SJSA1 (cell line): ENCODE results near the gene RUNX3. TPM values are rescaled to one million over a fixed set of nuclear protein-coding genes. Genes with fewer than 3 reads are reported as not detected.

Experiments used
- DNase-seq, 2 experiments: peaks; one replicate each; pipeline ENCODE4 v3.0.0-alpha.2; 2015 to 2020; ENCODE audit warnings: low spot score in 2 of 2, low read depth in 1 of 2
- H3K27ac ChIP-seq: fragments of 250-450 bp; sonication (Bioruptor Pico); 2 replicates; pipeline ENCODE4 v1.5.1; 2020; ENCODE audit warnings: mild to moderate bottlenecking, moderate library complexity
- H3K27me3 ChIP-seq: fragments of 250-450 bp; sonication (Bioruptor Pico); replicated peaks from 2 replicates; pipeline ENCODE4 v1.5.1; 2020; ENCODE audit warnings: mild to moderate bottlenecking, moderate library complexity
- H3K36me3 ChIP-seq: fragments of 250-450 bp; sonication (Bioruptor Pico); 2 replicates; pipeline ENCODE4 v1.5.1; 2020; ENCODE audit warnings: mild to moderate bottlenecking
- H3K4me1 ChIP-seq: fragments of 250-450 bp; sonication (Bioruptor Pico); replicated peaks from 2 replicates; pipeline ENCODE4 v1.6.1; 2021; ENCODE audit warnings: mild to moderate bottlenecking
- H3K4me3 ChIP-seq: fragments of 250-450 bp; sonication (Bioruptor Pico); 2 replicates; pipeline ENCODE4 v1.5.1; 2020; ENCODE audit warnings: mild to moderate bottlenecking
- H3K9me3 ChIP-seq: fragments of 250-450 bp; sonication (Bioruptor Pico); replicated peaks from 2 replicates; pipeline ENCODE4 v1.5.1; 2020; ENCODE audit warnings: mild to moderate bottlenecking
- total RNA-seq: library from RNA; depleted of rRNA; stranded (reverse); fragments of >200 nt; shearing (Covaris generic); gene quantifications from 2 replicates; pipeline ENCODE4 v1.2.3, GENCODE V29; 2014

The RUNX3 gene
- total RNA-seq, 1 experiment from 2014 or later, result 8.8 TPM

DNA sequence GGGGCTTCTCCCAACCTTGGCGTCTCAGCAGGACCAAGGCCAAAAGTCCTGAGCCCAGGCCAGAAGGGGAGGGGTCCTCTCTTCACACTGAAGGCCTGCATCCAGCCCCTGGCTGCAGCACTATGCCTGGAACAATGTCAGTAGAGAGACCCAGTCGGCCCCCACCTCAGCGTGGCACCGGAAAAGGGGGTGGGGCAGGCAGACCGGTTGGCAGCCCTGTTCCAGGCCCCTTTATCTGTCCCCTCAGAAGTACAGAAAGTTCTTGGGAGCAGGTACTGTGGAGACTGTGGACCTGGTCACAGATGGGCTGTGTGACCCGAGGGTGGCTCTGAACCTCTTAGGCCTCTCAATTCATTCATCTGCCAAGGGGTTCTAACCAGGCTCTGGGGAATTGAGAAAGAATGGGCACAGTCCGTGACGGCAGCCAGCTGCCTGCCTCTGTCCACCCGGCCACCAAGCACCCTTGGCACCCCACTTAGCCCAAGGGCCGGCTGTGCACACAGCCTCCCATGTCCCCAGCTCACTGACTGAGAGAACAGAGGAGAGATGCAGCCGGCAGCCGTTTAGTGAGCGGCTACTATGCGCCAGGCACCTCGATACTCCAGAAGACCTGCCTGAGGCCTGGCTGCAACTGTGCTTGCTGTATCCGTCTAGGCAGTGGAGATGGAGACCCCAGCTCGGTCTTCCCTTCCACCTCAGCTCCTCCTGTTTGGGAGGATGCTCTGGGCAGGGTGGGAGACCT lies 23.9 kb downstream of the RUNX3 start:
- no peaks in the 10 kb centered on the region for H3K9me3 ChIP-seq
- H3K4me1 ChIP-seq, result peaks cover 10% of the 10 kb centered on the region

DNA sequence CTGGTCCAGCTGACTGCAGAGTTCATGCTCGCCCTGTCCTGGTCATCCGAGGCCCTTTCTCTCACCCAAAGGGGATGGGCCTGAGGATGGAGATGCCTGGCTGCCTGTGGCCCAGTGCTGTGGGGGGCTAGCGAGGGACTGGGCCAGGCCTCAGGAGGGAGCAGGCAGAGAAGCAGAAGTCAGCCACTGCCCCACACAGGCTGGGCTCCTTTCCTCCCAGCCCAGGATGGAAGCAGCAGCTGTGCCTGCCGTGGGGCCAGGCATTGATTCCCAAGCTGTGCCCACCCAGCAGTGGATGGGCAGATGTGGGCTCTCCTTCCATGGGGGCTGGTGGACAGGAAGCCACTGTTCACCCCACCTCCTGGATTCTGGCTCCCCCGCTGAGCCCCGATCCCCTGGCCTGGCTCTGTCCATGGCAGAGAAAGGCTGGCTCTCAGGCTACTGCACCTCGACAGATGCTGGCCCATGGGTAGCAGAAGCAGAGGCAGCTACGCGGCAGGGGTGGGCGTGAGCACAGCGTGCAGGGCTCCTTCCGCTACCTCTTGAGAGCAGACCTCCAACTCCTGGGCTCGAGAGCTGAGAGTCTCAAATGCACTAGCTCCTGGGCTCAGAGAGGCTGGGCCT lies 24.6 kb downstream of the RUNX3 start:
- no peak overlapping the region for H3K27ac ChIP-seq
- H3K4me1 ChIP-seq, result peaks cover 3% of the 10 kb centered on the region
- DNase-seq, result peak in 1 of 2 experiments; percentile 35
- H3K36me3 ChIP-seq, result peaks cover 77% of the 10 kb centered on the region
- H3K9me3 ChIP-seq, result no peaks in the 10 kb centered on the region
- no peaks in the 10 kb centered on the region for H3K27me3 ChIP-seq
- no peak overlapping the region for H3K4me3 ChIP-seq

More for the DNA sequence above, 23.9 kb downstream of the RUNX3 start:
- Histone ChIP-seq H3K4me3 (no peak overlapping the region), H3K36me3 (peaks cover 76% of the 10 kb centered on the region), H3K27me3 (no peaks in the 10 kb centered on the region), H3K27ac (no peak overlapping the region)
- DNase-seq, result peak in 1 of 2 experiments; percentile 32

DNA sequence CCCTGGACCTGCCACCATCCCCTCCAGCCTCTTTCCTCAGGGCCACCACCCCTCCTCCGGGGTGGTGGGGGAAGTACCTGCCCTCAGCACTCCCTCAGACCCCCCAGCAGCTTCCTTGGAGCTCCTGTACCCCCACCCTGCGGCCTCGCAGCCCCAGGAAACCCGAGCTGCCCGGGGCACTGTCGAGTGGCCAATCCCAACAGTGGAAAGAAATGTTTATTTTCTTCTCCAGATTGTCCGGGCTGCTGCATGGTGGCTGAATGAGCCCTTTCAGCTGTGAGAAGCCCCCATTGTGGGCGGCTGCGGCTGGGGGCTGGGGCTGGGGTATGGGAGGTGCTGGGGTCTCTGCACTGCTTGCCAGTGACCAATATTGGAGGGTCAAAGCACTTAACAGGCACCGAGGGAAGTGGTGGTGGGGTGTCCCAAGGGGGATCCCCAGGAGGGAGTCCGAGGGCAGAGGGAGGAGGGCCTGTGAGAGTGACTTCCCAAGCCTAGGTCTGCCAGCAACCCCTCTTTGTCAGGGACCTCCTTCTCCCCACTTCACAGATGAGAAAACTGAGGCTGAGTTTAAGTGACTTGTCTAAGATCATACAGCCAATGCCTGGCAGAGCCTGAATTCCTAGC lies 25.2 kb downstream of the RUNX3 start:
- peak in 1 of 2 experiments; percentile 37 for DNase-seq
- no peak overlapping the region for H3K4me3 ChIP-seq
- H3K27me3 ChIP-seq, result no peaks in the 10 kb centered on the region
- H3K4me1 ChIP-seq, result no peaks in the 10 kb centered on the region
- H3K27ac ChIP-seq, result no peak overlapping the region
- no peaks in the 10 kb centered on the region for H3K9me3 ChIP-seq
- peaks cover 76% of the 10 kb centered on the region for H3K36me3 ChIP-seq

DNA sequence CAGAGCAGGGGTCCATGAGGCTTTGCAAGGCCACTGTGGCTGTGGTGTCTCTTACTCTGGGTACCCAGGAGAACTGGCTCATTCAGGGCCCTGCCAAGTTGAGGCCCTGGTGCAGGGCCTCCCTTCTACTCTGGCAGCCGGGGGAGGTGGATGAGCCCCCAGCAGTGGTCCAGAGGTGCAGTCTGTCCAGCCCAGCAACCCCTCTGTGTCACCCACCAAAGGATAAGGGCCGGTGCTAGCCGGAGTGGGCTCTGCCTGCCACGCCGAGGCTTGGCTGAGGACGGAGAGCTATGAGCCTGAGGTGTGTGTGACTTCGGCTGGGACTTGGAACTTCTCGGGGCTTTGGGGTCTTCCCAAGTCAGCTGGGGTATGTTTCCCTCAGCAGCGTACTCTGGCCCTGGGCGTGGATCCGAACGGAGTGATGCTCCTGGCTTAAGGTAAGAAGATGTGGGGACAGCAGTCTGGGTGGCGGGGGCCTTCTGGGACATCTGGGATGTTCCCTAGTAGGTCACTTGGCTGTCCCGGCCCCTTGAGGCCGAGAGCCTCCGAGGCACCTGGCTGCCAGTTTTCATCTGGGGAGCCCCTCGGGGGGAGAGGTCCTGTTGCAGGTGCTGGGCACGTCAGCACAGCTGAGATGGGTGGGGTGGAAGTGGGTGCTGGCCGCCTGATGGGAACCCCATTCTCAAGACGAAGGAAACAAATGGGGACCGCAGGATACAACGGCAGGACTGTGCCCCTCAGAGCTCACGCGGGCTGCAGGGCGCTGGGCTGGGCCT lies 25.9 kb downstream of the RUNX3 start:
- no peaks in the 10 kb centered on the region for H3K27me3 ChIP-seq
- H3K4me1 ChIP-seq, result no peaks in the 10 kb centered on the region
- no peak overlapping the region for H3K27ac ChIP-seq
- H3K36me3 ChIP-seq, result peaks cover 69% of the 10 kb centered on the region
- H3K4me3 ChIP-seq, result no peak overlapping the region
- DNase-seq, result peak in 1 of 2 experiments; percentile 34
- H3K9me3 ChIP-seq, result no peaks in the 10 kb centered on the region

DNA sequence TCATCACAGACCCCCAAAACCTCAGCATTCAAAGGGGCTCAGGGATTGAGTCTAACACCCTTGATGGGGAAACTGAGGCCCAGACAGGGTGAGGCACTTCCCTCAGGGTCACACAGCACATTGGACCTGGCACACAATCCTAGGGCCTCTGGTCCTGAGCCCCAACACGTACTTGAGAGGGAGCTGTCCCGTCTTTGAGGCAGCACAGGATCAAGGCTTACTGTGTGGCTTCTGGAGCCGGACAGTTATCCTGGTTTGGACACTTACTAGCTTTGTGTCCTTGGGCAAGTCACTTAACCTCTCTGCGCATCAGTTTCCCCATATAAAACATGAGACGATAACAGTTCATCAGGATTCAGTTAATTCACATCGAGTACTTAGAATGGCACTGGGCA lies 26.5 kb downstream of the RUNX3 start:
- H3K36me3 ChIP-seq, result peaks cover 63% of the 10 kb centered on the region
- no peak overlapping the region for H3K27ac ChIP-seq
- DNase-seq, result peak in 1 of 2 experiments; percentile 34
- H3K4me3 ChIP-seq, result no peak overlapping the region
- no peaks in the 10 kb centered on the region for H3K9me3 ChIP-seq
- H3K27me3 ChIP-seq, result no peaks in the 10 kb centered on the region
- no peaks in the 10 kb centered on the region for H3K4me1 ChIP-seq

DNA sequence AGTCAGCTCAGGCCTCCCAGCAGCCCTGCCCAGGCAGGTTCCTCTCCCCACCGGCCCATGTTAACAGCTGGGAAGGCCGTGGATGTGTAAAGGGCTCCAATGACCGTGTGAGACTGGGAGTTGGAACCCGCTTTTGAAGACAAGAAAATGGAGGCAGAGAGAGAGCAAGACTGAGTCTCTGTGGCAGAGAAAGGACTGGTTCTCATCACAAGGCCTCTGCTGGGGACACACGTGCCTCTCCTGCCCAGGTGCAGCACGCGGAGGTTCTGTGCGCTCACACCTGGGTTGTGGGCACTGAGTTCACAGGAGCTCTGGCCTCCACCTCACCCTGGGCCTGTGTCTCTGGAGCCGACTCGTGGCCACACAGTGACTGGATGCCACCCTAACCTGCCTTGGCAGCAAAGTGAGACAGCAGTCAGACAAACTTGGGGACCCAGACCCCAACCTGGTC lies 27.0 kb downstream of the RUNX3 start:
- H3K4me1 ChIP-seq, result no peaks in the 10 kb centered on the region
- no peaks in the 10 kb centered on the region for H3K27me3 ChIP-seq

DNA sequence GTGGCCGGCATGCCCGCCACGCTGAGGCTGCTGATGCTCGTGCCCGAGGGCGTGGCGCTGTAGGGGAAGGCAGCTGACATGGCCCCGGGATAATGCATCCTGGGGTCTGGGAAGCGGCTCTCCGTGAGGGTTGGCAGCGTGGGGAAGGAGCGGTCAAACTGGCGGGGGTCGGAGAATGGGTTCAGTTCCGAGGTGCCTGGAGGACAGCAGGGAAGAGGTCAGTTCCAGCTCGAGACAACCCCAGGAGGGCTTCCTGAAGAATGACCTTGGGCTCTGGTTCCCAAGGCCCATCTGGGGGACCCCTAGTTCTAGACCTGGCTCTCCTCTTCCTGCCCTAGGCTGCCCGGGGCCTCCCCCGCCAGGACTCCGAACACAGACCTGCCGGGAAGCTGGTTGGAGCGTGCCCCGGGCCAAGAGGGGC lies 27.6 kb downstream of the RUNX3 start:
- DNase-seq, result peak in 1 of 2 experiments; percentile 40
- Histone ChIP-seq H3K36me3 (peaks cover 61% of the 10 kb centered on the region), H3K4me1 (no peaks in the 10 kb centered on the region), H3K27me3 (no peaks in the 10 kb centered on the region), H3K4me3 (no peak overlapping the region), H3K9me3 (no peaks in the 10 kb centered on the region; the same call in 1 of the 2 replicates), H3K27ac (no peak overlapping the region)

More for the DNA sequence above, 27.0 kb downstream of the RUNX3 start:
- Histone ChIP-seq H3K27ac (no peak overlapping the region), H3K36me3 (peaks cover 61% of the 10 kb centered on the region), H3K4me3 (no peak overlapping the region), H3K9me3 (no peaks in the 10 kb centered on the region)
- peak in 1 of 2 experiments; percentile 30 for DNase-seq

DNA sequence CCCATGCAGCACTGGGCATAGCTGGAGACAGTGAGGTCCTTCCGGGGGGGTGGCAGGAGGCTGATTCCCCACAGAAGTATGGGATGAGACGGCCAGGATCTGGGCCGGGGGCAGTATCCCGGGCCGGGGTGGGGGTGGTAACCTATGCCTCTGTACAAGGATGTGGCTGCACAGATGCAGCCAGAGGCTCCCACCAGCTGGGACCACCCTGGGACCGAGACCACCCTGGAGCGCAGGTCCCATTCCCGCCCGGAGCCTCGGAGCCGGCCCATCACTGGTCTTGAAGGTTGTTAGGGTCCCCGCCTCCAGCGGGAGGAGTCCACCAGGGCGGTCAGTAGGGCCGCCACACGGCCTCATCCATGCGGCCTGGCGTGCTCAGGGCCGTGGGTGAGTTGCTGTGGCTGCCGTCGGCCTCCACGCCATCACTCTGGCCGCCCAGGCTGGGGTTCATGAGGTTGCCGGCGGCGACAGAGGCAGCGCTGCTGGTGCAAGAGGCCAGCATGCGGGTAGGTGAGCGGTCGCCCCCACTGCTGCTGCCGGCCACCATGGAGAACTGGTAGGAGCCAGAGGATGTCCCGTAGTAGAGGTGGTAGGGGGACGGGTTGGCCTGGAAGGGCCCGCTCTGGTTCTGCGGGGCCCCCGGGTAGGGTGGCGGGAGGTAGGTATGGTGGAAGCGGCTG lies 28.1 kb downstream of the RUNX3 start:
- Histone ChIP-seq H3K27me3 (no peaks in the 10 kb centered on the region), H3K27ac (no peak overlapping the region), H3K4me3 (no peak overlapping the region), H3K9me3 (no peaks in the 10 kb centered on the region; the same call in 1 of the 2 replicates), H3K36me3 (peaks cover 56% of the 10 kb centered on the region), H3K4me1 (no peaks in the 10 kb centered on the region)
- peak in 1 of 2 experiments; percentile 41 for DNase-seq

DNA sequence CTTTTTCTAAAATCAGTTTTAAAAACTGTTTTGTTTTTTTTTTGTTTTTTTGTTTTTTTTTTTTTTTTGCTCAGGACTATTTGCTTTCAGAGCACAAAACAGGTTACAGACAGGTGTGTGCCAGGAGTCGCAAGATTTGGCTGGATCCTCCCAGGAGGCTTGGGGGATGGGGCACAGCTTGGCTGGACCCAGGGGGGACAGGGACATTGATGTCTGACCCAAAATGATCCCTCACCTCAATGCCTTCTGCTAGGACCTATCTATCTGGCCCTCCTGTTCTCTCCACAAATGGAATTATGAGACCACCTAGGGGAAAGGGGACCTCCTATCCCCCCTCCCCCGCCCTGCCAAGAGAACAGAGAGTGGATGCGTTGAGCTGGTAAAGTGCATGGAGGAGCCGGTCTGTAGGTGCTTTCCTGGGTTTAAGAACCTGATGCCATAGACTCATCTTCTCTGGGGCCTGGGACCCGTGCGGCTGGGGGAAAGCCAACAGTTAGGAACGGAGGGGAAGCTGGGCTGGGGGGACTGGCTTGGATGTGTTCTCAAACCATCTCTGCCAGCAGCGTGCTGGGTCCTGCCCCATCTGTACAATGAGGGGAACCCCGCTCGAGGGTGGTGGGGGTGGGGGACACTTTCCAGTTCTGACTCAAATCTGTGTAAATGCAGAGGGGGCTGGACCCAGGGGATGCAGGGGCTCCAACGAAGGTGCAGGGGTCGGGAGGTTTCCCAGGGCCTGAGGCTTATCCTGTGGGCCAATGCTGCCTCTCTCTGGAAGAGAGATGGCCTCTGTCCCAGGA lies 28.9 kb downstream of the RUNX3 start:
- Histone ChIP-seq H3K27me3 (no peaks in the 10 kb centered on the region), H3K4me1 (no peaks in the 10 kb centered on the region), H3K9me3 (no peaks in the 10 kb centered on the region; the same call in 1 of the 2 replicates), H3K36me3 (peaks cover 48% of the 10 kb centered on the region), H3K27ac (no peak overlapping the region), H3K4me3 (no peak overlapping the region)
- DNase-seq, result peak in 1 of 2 experiments; percentile 44

DNA sequence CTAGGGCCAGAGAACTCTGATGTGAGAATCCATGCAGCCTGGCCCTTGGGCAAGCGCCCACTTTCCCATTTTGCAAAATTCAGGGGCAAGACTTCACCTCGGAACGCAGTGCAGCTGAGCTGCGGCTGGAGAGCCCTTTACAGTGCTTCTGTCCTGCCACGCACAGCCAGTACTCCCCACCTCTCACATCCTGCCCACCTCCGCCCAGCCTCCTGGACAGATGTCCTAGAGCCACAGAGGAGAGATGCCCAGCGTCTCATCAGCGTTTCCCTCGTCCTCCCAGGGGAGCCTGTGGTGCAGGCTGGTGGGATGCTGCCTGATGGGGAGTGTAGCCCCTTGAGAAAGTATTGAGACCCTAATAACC lies 29.6 kb downstream of the RUNX3 start:
- Histone ChIP-seq H3K4me3 (no peak overlapping the region), H3K9me3 (no peaks in the 10 kb centered on the region; the same call in 1 of the 2 replicates), H3K36me3 (peaks cover 41% of the 10 kb centered on the region), H3K4me1 (no peaks in the 10 kb centered on the region), H3K27me3 (no peaks in the 10 kb centered on the region), H3K27ac (no peak overlapping the region)
- DNase-seq, result peak in 1 of 2 experiments; percentile 41

DNA sequence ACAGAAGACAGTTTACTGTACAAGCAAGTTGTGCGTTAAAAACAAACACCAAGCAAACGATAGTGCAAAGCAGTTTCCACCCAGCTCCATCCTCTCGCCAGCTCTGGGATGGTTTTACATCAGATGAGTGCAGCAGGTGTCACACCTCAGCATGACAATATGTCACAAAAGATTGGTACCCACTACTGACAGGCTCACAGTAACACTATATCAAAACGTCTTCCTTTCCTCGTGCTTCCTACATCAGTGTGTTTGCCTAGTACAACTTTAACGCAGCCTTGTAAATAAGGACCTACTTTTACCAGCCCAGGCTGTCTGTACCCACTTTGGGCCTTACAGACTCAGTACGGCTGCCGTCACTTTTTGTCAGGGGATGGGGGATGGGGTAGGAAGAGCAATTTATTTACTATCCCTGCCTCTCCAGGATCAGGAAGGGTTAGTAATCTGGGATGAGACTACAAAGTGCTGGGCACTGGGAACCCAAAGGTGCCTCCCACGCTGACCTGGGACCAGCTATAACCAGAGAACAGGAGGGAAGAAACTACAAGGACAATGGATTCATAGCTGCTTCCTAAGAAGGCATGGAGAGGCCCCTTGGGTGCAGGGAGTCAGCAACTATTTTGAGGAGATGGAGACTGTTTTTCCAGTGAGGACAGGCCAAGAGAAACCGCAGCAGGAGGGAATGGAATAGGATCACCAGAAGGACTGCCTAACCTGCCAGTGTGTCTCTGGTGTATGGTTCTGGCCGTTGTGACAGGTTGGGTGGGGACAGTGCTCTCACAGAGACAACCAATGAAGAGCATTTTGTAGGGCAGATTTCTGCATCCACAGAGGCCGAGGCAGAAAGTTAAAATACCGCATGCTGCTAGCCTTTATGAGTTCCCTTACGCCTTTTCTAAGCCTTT lies 30.2 kb downstream of the RUNX3 start:
- Histone ChIP-seq H3K27me3 (no peaks in the 10 kb centered on the region), H3K4me1 (no peaks in the 10 kb centered on the region), H3K4me3 (no peak overlapping the region), H3K27ac (no peak overlapping the region), H3K36me3 (peaks cover 35% of the 10 kb centered on the region), H3K9me3 (no peaks in the 10 kb centered on the region; the same call in 1 of the 2 replicates)
- no peak for DNase-seq
